Stimulated activated CD4-positive, alpha-beta T cell treated with anti-CD3 and anti-CD28 coated beads, Interleukin-4, amount 100 ng/mL, for 24 hours (primary cell): ENCODE results near the gene PRKCB.

Source experiments
- DNase-seq: peaks from one replicate; pipeline ENCODE4 v3.0.0-alpha.2; 2020

Gene PRKCB

GRCh38 chr16:23835390-23836077, at the start of gene PRKCB:
Gene PRKCB (plus strand): TSS chr16:23835983.
- DNase-seq = peak; percentile 89

- no peak for DNase-seq
Measured at GRCh38 chr16:23786964-23787561, 48.7 kb upstream of the PRKCB start.

- no peak for DNase-seq
Measured at GRCh38 chr16:23788685-23789084, 47.1 kb upstream of the PRKCB start.

GRCh38 chr16:23795378-23795777, 40.4 kb upstream of the PRKCB start:
- no peak for DNase-seq

- DNase-seq = no peak
Measured at GRCh38 chr16:23796941-23797340, 38.8 kb upstream of the PRKCB start.

GRCh38 chr16:23801378-23801777, 34.4 kb upstream of the PRKCB start:
- DNase-seq = peak; percentile 83

GRCh38 chr16:23802776-23803175, 33.0 kb upstream of the PRKCB start:
- DNase-seq = no peak

GRCh38 chr16:23803591-23804123, 32.1 kb upstream of the PRKCB start:
- DNase-seq = peak; percentile 77

GRCh38 chr16:23807028-23807427, 28.8 kb upstream of the PRKCB start:
- no peak for DNase-seq

GRCh38 chr16:23821467-23821866, 14.3 kb upstream of the PRKCB start:
- no peak for DNase-seq

- DNase-seq = no peak
Measured at GRCh38 chr16:23821875-23822688, 13.7 kb upstream of the PRKCB start.

GRCh38 chr16:23823475-23824384, 12.1 kb upstream of the PRKCB start:
- no peak for DNase-seq

- DNase-seq = no peak
Measured at GRCh38 chr16:23824909-23825308, 10.9 kb upstream of the PRKCB start.

- DNase-seq = no peak
Measured at GRCh38 chr16:23826528-23827045, 9.2 kb upstream of the PRKCB start.

GRCh38 chr16:23827057-23827456, 8.7 kb upstream of the PRKCB start:
- DNase-seq = peak; percentile 31

GRCh38 chr16:23829454-23829853, 6.3 kb upstream of the PRKCB start:
- DNase-seq = no peak

- DNase-seq = no peak
Measured at GRCh38 chr16:23830276-23830675, 5.5 kb upstream of the PRKCB start.

GRCh38 chr16:23832882-23833281, 2.9 kb upstream of the PRKCB start:
- DNase-seq = no peak

- DNase-seq = no peak
Measured at GRCh38 chr16:23833504-23833903, 2.3 kb upstream of the PRKCB start.

- DNase-seq = peak; percentile 14
Measured at GRCh38 chr16:23833960-23834685, 1.7 kb upstream of the PRKCB start.

- no peak for DNase-seq
Measured at GRCh38 chr16:23836078-23836403, 258 bp downstream of the PRKCB start.
